HG03097 (cell line): ENCODE measurements around the gene ZFHX2.
"Not testable (repeated sequence)": the region's sequence is repeated elsewhere in the genome, so short reads cannot be mapped to it uniquely, and the experiment has no call there.

Source experiments
- ATAC-seq: cut with Tn5 transposase; IDR thresholded peaks from one replicate; pipeline ENCODE4 v1.9.1; 2021; ENCODE audit not compliant: unreplicated experiment, low FRiP score

The ZFHX2 gene

GRCh38 chr14:23544511-23545447 is 6.8 kb downstream of the ZFHX2 start:
- no peak for ATAC-seq

GRCh38 chr14:23543403-23543802 is 8.2 kb downstream of the ZFHX2 start:
- no peak for ATAC-seq

GRCh38 chr14:23542261-23542660 is 9.3 kb downstream of the ZFHX2 start:
- ATAC-seq = no peak

- ATAC-seq = no peak
Measured at GRCh38 chr14:23540141-23540469, 11.5 kb downstream of the ZFHX2 start.

- ATAC-seq = no peak
Measured at GRCh38 chr14:23539248-23540140, 12.1 kb downstream of the ZFHX2 start.

GRCh38 chr14:23538785-23539184 is 12.8 kb downstream of the ZFHX2 start:
- ATAC-seq = no peak

- no peak for ATAC-seq
Measured at GRCh38 chr14:23538050-23538718, 13.4 kb downstream of the ZFHX2 start.

GRCh38 chr14:23537351-23538049 is 14.1 kb downstream of the ZFHX2 start:
- ATAC-seq = no peak

- ATAC-seq = not testable (repeated sequence)
Measured at GRCh38 chr14:23536906-23537305, 14.7 kb downstream of the ZFHX2 start.

GRCh38 chr14:23536494-23536893 is 15.1 kb downstream of the ZFHX2 start:
- ATAC-seq = no peak

GRCh38 chr14:23535943-23536342 is 15.6 kb downstream of the ZFHX2 start:
- ATAC-seq = no peak

GRCh38 chr14:23533652-23534435 is 17.7 kb downstream of the ZFHX2 start:
- ATAC-seq = no peak

- ATAC-seq = no peak
Measured at GRCh38 chr14:23532658-23533057, 18.9 kb downstream of the ZFHX2 start.

- ATAC-seq = no peak
Measured at GRCh38 chr14:23531391-23531790, 20.2 kb downstream of the ZFHX2 start.

- no peak for ATAC-seq
Measured at GRCh38 chr14:23530375-23531055, 21.1 kb downstream of the ZFHX2 start.

- ATAC-seq = no peak
Measured at GRCh38 chr14:23529016-23529415, 22.5 kb downstream of the ZFHX2 start.

GRCh38 chr14:23528555-23528954 is 23.0 kb downstream of the ZFHX2 start:
- ATAC-seq = no peak

GRCh38 chr14:23525611-23526010 is 26.0 kb downstream of the ZFHX2 start:
- ATAC-seq = no peak

GRCh38 chr14:23524954-23525353 is 26.6 kb downstream of the ZFHX2 start:
- no peak for ATAC-seq
